MCF 10A (cell line): ENCODE data around the gene FERD3L. TPM values are rescaled to one million over a fixed set of nuclear protein-coding genes. Genes with fewer than 3 reads are reported as not detected.

Source experiments
- BruUV-seq: library from RNA; stranded (reverse); fragments of 400-500 nt; replicated peaks from 2 replicates; lab custom pipeline; 2021; lab: Mats Ljungman, UMichigan
- CTCF ChIA-PET: fragments of 300-600 bp; sonication (Branson Sonifier 250); formaldehyde crosslinking; extraction: SDS; loops from one replicate; lab custom pipeline; 2021; ENCODE audit warnings: antibody characterized with exemption, inconsistent platforms; lab: Yijun Ruan, JAX
- POLR2A ChIA-PET: fragments of 300-600, 350-650 bp; sonication (Branson Sonifier 250); formaldehyde crosslinking; extraction: SDS; loops from one replicate; lab custom pipeline; 2020; ENCODE audit warnings: antibody characterized with exemption, inconsistent platforms; lab: Yijun Ruan, JAX
- DNase-seq: peaks from one replicate; pipeline ENCODE4 v3.0.0-alpha.2; 2018; ENCODE audit not compliant: unreplicated experiment
- H3K27ac Mint-ChIP-seq: one replicate; pipeline ENCODE4 v1.8.0; 2022; ENCODE audit warnings: mild to moderate bottlenecking, low read depth, mixed read lengths; ENCODE audit not compliant: unreplicated experiment
- H3K27me3 Mint-ChIP-seq: one replicate; pipeline ENCODE4 v1.8.0; 2022; ENCODE audit warnings: mixed read lengths; ENCODE audit not compliant: insufficient read depth, unreplicated experiment
- H3K36me3 Mint-ChIP-seq: one replicate; pipeline ENCODE4 v1.8.0; 2022; ENCODE audit warnings: mild to moderate bottlenecking, moderate library complexity, mixed read lengths; ENCODE audit not compliant: insufficient read depth, unreplicated experiment
- H3K4me1 Mint-ChIP-seq: one replicate; pipeline ENCODE4 v1.8.0; 2022; ENCODE audit warnings: mixed read lengths; ENCODE audit not compliant: insufficient read depth, unreplicated experiment
- H3K4me3 Mint-ChIP-seq: one replicate; pipeline ENCODE4 v1.8.0; 2022; ENCODE audit warnings: mild to moderate bottlenecking, moderate library complexity, mixed read lengths; ENCODE audit not compliant: unreplicated experiment
- H3K9me3 Mint-ChIP-seq: one replicate; pipeline ENCODE4 v1.8.0; 2022; ENCODE audit warnings: mixed read lengths; ENCODE audit not compliant: unreplicated experiment
- intact Hi-C: fragments of 100-400 bp; cut with micrococcal nuclease; formaldehyde crosslinking; loops from 2 replicates; pipeline ENCODE4 v1.14.1; 2022
- total RNA-seq: library from RNA; stranded (reverse); gene quantifications from 2 replicates; pipeline ENCODE4 v1.2.3, GENCODE V29; 2022
- TF ChIP-seq, protein P1 (sequence below): fragments of 200-600 bp; IDR thresholded peaks from one replicate; pipeline ENCODE4 v1.8.0; 2022; ENCODE audit warnings: antibody characterized with exemption, mild to moderate bottlenecking; ENCODE audit not compliant: unreplicated experiment

The FERD3L gene
- total RNA-seq, 1 experiment from 2014 or later = not detected

DNA sequence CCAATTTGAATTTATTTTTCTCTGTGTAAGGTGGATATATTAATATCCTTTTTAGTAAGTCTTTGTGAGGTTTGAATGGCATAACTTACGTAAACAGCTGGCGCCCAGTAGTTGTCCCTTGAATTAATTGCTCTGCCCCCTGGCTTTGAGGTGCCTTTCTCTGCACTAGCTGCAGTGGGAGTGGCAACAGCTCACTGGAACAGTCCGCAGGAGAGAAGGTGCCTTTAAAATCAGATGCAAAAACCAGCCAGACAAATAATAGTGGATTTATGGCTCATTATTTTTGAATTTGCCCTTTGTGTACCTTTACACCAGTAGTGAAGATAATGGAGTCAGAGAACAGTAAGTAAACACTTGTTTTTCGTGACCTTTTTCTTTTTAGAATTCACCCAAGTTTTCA, 11.8 kb downstream of the FERD3L start:
- Mint-ChIP-seq H3K27ac (no peak overlapping the region), H3K36me3 (no peaks in the 10 kb centered on the region), H3K9me3 (no peaks in the 10 kb centered on the region), H3K4me3 (no peak overlapping the region), H3K27me3 (no peaks in the 10 kb centered on the region), H3K4me1 (no peaks in the 10 kb centered on the region)
- TF ChIP-seq, protein P1, sequence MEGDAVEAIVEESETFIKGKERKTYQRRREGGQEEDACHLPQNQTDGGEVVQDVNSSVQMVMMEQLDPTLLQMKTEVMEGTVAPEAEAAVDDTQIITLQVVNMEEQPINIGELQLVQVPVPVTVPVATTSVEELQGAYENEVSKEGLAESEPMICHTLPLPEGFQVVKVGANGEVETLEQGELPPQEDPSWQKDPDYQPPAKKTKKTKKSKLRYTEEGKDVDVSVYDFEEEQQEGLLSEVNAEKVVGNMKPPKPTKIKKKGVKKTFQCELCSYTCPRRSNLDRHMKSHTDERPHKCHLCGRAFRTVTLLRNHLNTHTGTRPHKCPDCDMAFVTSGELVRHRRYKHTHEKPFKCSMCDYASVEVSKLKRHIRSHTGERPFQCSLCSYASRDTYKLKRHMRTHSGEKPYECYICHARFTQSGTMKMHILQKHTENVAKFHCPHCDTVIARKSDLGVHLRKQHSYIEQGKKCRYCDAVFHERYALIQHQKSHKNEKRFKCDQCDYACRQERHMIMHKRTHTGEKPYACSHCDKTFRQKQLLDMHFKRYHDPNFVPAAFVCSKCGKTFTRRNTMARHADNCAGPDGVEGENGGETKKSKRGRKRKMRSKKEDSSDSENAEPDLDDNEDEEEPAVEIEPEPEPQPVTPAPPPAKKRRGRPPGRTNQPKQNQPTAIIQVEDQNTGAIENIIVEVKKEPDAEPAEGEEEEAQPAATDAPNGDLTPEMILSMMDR = no peak
- no TSS peak for BruUV-seq
- DNase-seq = no peak
- POLR2A ChIA-PET = interaction anchor here (0.6 kb wide), 1 partner anchor 343 kb away, joined by 3 read pairs; no protein-coding TSS in a partner anchor
- intact Hi-C loops = no loop called here
- CTCF ChIA-PET = interaction anchor here (0.6 to 1.4 kb wide), 2 partner anchors 11 to 1713 kb away, joined by 3 read pairs; no protein-coding TSS in a partner anchor

DNA sequence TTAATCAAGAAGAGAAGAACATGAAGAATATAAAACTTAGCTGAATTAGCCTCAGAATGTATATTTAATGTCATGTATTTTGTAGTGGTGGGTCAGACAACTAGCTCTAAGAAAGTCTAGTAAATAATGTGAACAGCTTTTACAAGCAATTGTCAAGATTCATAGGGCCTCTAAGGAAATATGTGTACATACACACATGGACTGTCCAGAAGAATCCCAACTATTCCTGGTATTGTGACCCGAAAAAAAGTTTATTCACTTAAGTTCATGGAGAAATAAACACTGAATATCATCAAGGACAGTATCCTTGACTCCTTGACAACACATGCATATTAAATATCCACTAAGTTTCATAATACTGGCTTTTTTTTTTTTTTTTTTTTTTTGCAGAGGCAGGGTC, 16.4 kb downstream of the FERD3L start:
- TF ChIP-seq, protein P1 = no peak
- Mint-ChIP-seq H3K4me1 (no peaks in the 10 kb centered on the region), H3K4me3 (no peak overlapping the region), H3K36me3 (no peaks in the 10 kb centered on the region), H3K9me3 (no peaks in the 10 kb centered on the region), H3K27me3 (no peaks in the 10 kb centered on the region), H3K27ac (no peak overlapping the region)
- DNase-seq = no peak
- ChIA-PET CTCF (no interaction called here), POLR2A (no interaction called here)
- intact Hi-C loops = no loop called here
- BruUV-seq = no TSS peak

DNA sequence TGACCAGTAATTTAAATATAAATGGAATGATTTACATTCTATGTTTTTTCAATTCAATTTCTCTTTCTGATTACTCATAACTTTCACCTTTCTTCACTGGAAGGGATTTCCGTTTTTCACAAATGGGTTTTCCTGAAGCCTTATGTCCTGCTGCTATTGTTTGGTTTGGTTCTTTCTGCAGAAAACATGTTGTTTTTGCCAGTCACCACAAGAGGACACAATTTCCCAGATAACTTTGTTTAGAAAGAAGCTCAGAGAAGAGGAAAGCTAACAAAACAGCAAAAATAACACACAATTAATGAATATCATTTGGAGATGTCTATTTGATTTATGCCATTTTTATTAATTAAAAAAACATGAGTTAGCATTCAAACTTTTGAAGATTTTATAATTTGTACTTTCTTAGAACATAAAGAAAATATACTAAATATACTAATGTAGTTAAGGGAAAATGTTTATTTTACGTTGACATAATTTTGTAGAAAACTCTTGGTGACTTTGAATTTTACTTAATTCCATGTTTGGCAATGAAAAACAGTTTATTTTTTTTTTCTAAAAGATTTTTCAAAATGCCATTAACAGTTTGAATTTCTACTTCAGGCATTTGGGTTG, 23.1 kb downstream of the FERD3L start:
- H3K4me1 Mint-ChIP-seq = peaks cover 6% of the 10 kb centered on the region
- H3K9me3 Mint-ChIP-seq = no peaks in the 10 kb centered on the region
- TF ChIP-seq, protein P1 = peak; percentile 81
- no peaks in the 10 kb centered on the region for H3K27me3 Mint-ChIP-seq
- no peak overlapping the region for H3K27ac Mint-ChIP-seq
- no TSS peak for BruUV-seq
- no peak overlapping the region for H3K4me3 Mint-ChIP-seq
- intact Hi-C loops = loop anchor here (1.0 to 2.0 kb wide), 6 partner anchors 320 to 543 kb away; no protein-coding TSS in a partner anchor
- POLR2A ChIA-PET = interaction anchor here (0.6 to 1.4 kb wide), 7 partner anchors 371 to 543 kb away, joined by 3 to 7 read pairs (median 5); no protein-coding TSS in a partner anchor
- peak; percentile 64 for DNase-seq
- no peaks in the 10 kb centered on the region for H3K36me3 Mint-ChIP-seq
- CTCF ChIA-PET = interaction anchor here (0.6 to 3.4 kb wide), 13 partner anchors 9 to 1318 kb away, joined by 3 to 32 read pairs (median 4); no protein-coding TSS in a partner anchor

DNA sequence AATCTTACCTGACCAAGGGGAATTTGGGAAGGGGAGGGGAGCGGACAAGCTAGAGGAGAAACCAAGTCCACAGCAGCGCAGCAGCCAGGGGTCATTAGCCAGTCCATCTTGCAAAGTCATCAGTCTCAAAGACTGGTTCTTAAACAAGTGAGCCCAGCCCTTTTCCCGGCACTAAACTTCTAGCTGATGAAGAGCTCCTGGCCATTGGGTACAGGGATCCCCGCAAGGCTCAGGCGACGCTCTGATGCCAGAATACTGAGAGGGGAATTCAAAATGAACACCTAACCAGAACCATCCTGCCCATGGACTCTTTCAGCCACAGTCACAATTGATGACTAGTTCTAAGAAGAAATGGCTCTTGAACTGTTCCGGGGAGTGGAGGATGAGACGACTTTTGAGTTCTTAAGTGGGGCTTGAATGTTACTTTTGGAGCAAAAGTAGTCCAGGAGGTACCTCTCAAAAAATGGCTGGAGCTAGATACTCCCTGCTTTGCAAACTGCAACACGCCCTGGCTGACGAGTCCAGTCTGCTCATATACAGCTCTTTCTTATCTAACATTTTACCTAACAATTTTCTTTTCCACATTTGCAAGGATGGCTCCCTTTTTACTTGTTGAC, 25.2 kb downstream of the FERD3L start:
- TF ChIP-seq, protein P1 = no peak
- BruUV-seq = no TSS peak
- Mint-ChIP-seq H3K4me3 (no peak overlapping the region), H3K4me1 (peaks cover 6% of the 10 kb centered on the region), H3K36me3 (no peaks in the 10 kb centered on the region), H3K9me3 (no peaks in the 10 kb centered on the region), H3K27me3 (no peaks in the 10 kb centered on the region), H3K27ac (no peak overlapping the region)
- intact Hi-C loops = loop anchor here (10.0 kb wide), 1 partner anchor 365 kb away; no protein-coding TSS in a partner anchor
- no peak for DNase-seq
- CTCF ChIA-PET = interaction anchor here (0.6 to 1.9 kb wide), 13 partner anchors 37 to 768 kb away, joined by 3 to 9 read pairs (median 3); no protein-coding TSS in a partner anchor
- POLR2A ChIA-PET = interaction anchor here (0.6 to 1.4 kb wide), 6 partner anchors 32 to 1290 kb away, joined by 3 to 4 read pairs (median 3); no protein-coding TSS in a partner anchor
